Muscle of leg (tissue), 11 donors: ENCODE measurements around the gene ARHGEF2. TPM values are rescaled to one million over a fixed set of nuclear protein-coding genes. Genes with fewer than 3 reads are reported as not detected.
"Not testable (repeated sequence)": the region's sequence is repeated elsewhere in the genome, so short reads cannot be mapped to it uniquely, and the experiment has no call there.

Source experiments
- DNase-seq: peaks from one replicate; pipeline ENCODE4 v3.0.0; 2013
- H3K27ac ChIP-seq: one replicate; pipeline ENCODE4 v1.5.1; 2013; ENCODE audit warnings: mild to moderate bottlenecking, low read length, control low read depth
- H3K27me3 ChIP-seq: one replicate; pipeline ENCODE4 v1.6.1; 2013; ENCODE audit warnings: low read length; ENCODE audit not compliant: control insufficient read depth, insufficient read depth
- H3K36me3 ChIP-seq: one replicate; pipeline ENCODE4 v1.6.1; 2013; ENCODE audit warnings: low read length; ENCODE audit not compliant: control insufficient read depth, insufficient read depth
- H3K4me1 ChIP-seq: one replicate; pipeline ENCODE4 v1.6.1; 2013; ENCODE audit warnings: low read length; ENCODE audit not compliant: control insufficient read depth, insufficient read depth
- H3K4me3 ChIP-seq: one replicate; pipeline ENCODE4 v1.5.1; 2013; ENCODE audit warnings: low read length, control low read depth
- H3K9me3 ChIP-seq: replicated peaks from 2 replicates; pipeline ENCODE4 v1.6.1; 2013; ENCODE audit warnings: low read depth, low read length; ENCODE audit not compliant: control insufficient read depth
- WGBS: methylation state at CpG from one replicate; pipeline ENCODE4 v1.1.5; 2013; ENCODE audit warnings: missing lambda C conversion rate; ENCODE audit not compliant: insufficient coverage; 5-methylcytosine and 5-hydroxymethylcytosine counted together
- polyA plus RNA-seq, 8 donors: library from polyadenylated mRNA; unstranded; fragments of 120-200 nt; gene quantifications; one replicate each; pipeline versions ENCODE4 v1.2.1 to v1.2.3, GENCODE V29; 2013; ENCODE audit warnings: inconsistent platforms in 1 of 8, low replicate concordance in 1 of 8; ENCODE audit not compliant: insufficient read length in 8 of 8, insufficient read depth in 1 of 8
- total RNA-seq: library from RNA; stranded (reverse); fragments of 120-200 nt; gene quantifications from one replicate; pipeline ENCODE4 v1.2.4, GENCODE V29; 2013

The ARHGEF2 gene
- total and polyA plus RNA-seq, 9 donors: 100 to 153 (median 139) TPM

GRCh38 chr1:155933591-155934096, 44.7 kb downstream of the ARHGEF2 start:
- no peaks in the 10 kb centered on the region for H3K9me3 ChIP-seq
- peaks cover 27% of the 10 kb centered on the region for H3K4me1 ChIP-seq
- no peaks in the 10 kb centered on the region for H3K27me3 ChIP-seq
- peaks cover 34% of the 10 kb centered on the region for H3K36me3 ChIP-seq
- peak overlapping the region; percentile 96 for H3K27ac ChIP-seq
- WGBS: 2% methylated on average over 8 of the region's 10 CpGs
- H3K4me3 ChIP-seq: peak overlapping the region; percentile 93
- peak; percentile 24 for DNase-seq

DNA sequence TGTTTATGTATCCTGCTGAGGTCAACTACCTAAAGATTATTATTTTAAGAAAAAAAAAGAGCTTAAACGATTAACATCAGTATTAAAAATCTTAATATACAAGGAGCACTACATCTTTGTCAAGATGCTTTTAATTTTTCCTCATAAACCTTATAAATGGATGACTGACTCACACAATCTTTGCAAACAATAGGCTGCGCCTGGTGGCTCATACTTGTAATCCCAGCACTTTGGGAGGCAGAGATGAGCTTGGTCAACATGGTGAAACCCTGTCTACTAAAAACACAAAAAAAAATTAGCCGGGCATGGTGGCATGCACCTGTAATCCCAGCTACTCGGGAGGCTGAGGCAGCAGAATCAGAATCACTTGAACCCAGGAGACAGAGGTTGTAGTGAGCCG, 45.9 kb downstream of the ARHGEF2 start:
- no peaks in the 10 kb centered on the region for H3K27me3 ChIP-seq
- H3K27ac ChIP-seq: no peak overlapping the region
- no peaks in the 10 kb centered on the region for H3K9me3 ChIP-seq
- DNase-seq: no peak
- peaks cover 25% of the 10 kb centered on the region for H3K4me1 ChIP-seq
- peaks cover 37% of the 10 kb centered on the region for H3K36me3 ChIP-seq
- no peak overlapping the region for H3K4me3 ChIP-seq
- WGBS: 100% methylated on average over 1 of the region's 5 CpGs

DNA sequence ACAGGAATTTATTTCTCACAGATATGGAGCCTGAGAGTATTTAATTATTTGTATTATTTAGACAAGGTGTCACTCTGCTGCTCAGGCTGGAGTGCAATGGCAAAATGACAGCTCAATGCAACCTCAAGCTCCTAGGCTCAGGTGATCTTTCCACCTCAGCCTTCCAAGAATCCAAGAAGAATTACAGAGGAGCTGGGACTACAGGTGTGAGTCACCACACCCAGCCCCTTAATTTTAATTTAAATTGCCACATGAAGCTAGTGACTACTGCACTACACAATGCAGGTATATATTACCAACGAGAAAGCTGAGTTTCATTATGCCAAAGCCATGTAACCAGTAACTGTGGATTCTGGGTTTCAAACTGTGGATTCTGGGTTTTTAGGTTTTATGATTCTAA, 46.3 kb downstream of the ARHGEF2 start:
- H3K4me1 ChIP-seq: peaks cover 25% of the 10 kb centered on the region
- H3K27ac ChIP-seq: no peak overlapping the region
- no peaks in the 10 kb centered on the region for H3K27me3 ChIP-seq
- H3K9me3 ChIP-seq: no peaks in the 10 kb centered on the region
- WGBS: no CpG with 5 or more reads among the region's 1 CpG
- H3K36me3 ChIP-seq: peaks cover 40% of the 10 kb centered on the region
- no peak overlapping the region for H3K4me3 ChIP-seq
- DNase-seq: no peak

GRCh38 chr1:155931332-155932038, 46.9 kb downstream of the ARHGEF2 start:
- peaks cover 46% of the 10 kb centered on the region for H3K36me3 ChIP-seq
- WGBS: 100% methylated on average over 1 of the region's 7 CpGs
- peaks cover 25% of the 10 kb centered on the region for H3K4me1 ChIP-seq
- no peak overlapping the region for H3K27ac ChIP-seq
- no peaks in the 10 kb centered on the region for H3K9me3 ChIP-seq
- no peak for DNase-seq
- no peak overlapping the region for H3K4me3 ChIP-seq
- H3K27me3 ChIP-seq: no peaks in the 10 kb centered on the region

DNA sequence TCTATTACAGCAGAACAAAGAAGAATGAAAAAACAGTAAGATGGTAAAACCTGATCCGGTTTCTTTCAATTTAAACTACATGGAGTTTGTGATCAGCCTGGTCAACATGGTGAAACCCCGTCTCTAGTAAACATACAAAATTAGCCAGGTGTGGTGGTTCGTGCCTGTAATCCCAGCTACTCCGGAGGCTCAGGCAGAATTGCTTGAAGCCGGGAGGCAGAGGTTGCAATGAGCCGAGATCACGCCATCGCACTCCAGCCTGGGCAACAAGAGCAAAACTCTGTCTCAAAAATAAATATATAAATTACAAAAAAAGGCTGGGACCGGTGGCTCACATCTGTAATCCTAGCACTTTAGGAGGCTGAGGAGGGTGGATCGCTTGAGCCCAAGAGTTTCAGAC, 47.6 kb downstream of the ARHGEF2 start:
- Histone ChIP-seq H3K4me1 (peaks cover 25% of the 10 kb centered on the region), H3K36me3 (peaks cover 52% of the 10 kb centered on the region)
- H3K27me3 ChIP-seq, H3K9me3 ChIP-seq, H3K4me3 ChIP-seq, H3K27ac ChIP-seq, DNase-seq: not testable (repeated sequence)
- WGBS: 83% methylated on average over 1 of the region's 10 CpGs

DNA sequence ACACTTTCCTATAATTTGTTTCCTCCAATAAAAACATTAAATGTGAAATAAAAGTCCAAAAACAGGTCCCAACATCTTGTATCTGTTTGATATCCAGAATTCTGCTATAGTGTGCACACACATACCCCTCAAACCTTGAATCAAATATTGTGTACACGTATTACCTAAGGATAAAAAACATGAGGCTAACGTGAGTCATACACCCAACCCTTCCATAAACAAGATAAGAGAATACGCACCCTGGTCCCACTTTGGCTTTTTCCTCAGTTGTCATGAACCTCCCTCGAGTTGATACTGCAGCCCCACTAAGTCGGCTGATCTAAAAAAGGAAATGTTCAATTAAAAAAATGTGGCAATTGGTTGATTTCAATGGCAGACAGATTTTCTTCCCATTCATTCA, 49.3 kb downstream of the ARHGEF2 start:
- Histone ChIP-seq H3K27ac (no peak overlapping the region), H3K27me3 (no peaks in the 10 kb centered on the region), H3K4me1 (peaks cover 18% of the 10 kb centered on the region), H3K36me3 (peaks cover 68% of the 10 kb centered on the region), H3K4me3 (no peak overlapping the region), H3K9me3 (no peaks in the 10 kb centered on the region)
- no peak for DNase-seq
- no CpG with 5 or more reads among the region's 5 CpGs for WGBS

DNA sequence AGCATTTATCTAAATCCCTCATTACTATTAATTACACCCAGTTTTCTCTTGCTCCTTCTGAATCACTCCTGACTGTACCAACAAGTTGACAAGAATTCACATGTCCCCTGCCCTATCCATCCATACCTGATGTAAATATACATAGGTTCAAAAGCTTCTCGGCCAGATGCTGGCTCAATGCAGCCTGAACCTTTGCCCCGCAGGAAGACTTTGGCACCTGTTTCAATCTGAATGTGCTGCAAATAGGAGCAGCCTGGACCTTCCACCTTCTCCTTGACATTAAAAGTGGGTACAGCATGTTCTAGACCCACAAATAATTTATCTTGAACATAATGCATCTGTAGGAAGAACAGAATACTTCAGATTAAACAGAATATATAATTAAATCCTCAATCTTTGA, 52.8 kb downstream of the ARHGEF2 start:
- no peak overlapping the region for H3K4me3 ChIP-seq
- H3K9me3 ChIP-seq: no peaks in the 10 kb centered on the region
- H3K4me1 ChIP-seq: no peaks in the 10 kb centered on the region
- no peaks in the 10 kb centered on the region for H3K27me3 ChIP-seq
- H3K36me3 ChIP-seq: peaks cover 69% of the 10 kb centered on the region
- WGBS: 100% methylated on average over 2 of the region's 2 CpGs
- H3K27ac ChIP-seq: no peak overlapping the region
- no peak for DNase-seq

DNA sequence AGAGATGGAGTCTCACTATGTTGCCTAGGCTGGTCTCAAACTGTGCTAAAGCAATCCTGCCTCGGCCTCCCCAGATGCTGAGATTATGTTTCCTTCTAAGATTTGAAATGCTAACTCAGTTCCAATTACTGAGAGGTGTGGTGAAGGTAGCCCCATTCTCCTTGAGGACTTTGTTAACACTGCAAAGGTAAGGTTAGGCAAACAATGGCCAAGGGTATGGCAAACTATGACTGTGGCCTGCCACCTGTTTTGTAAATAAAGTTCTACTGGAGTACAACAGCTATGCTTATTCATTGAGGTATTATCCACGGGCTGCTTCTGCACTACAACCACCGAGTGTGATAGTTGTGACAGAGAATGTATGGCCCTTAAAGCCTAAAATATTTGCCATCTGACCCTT, 57.6 kb downstream of the ARHGEF2 start:
- Histone ChIP-seq H3K4me1 (no peaks in the 10 kb centered on the region), H3K27ac (no peak overlapping the region), H3K9me3 (no peaks in the 10 kb centered on the region), H3K4me3 (no peak overlapping the region), H3K27me3 (no peaks in the 10 kb centered on the region), H3K36me3 (peaks cover 73% of the 10 kb centered on the region)
- no peak for DNase-seq
- WGBS: 100% methylated on average over 2 of the region's 3 CpGs

- Histone ChIP-seq H3K9me3 (no peaks in the 10 kb centered on the region), H3K36me3 (peaks cover 72% of the 10 kb centered on the region), H3K4me3 (no peak overlapping the region), H3K4me1 (no peaks in the 10 kb centered on the region), H3K27ac (no peak overlapping the region), H3K27me3 (no peaks in the 10 kb centered on the region)
- WGBS: no CpG with 5 or more reads among the region's 2 CpGs
- DNase-seq: no peak
These were observed 58.5 kb downstream of the ARHGEF2 start for GRCh38 chr1:155919801-155920200.

GRCh38 chr1:155918660-155919059, 59.7 kb downstream of the ARHGEF2 start:
- Histone ChIP-seq H3K4me3 (no peak overlapping the region), H3K27ac (no peak overlapping the region), H3K9me3 (no peaks in the 10 kb centered on the region), H3K36me3 (peaks cover 75% of the 10 kb centered on the region), H3K27me3 (no peaks in the 10 kb centered on the region), H3K4me1 (no peaks in the 10 kb centered on the region)
- WGBS: 80% methylated on average over 2 of the region's 3 CpGs
- DNase-seq: no peak
